HepG2 (cell line): ENCODE measurements around the gene ATP11A. TPM values are rescaled to one million over a fixed set of nuclear protein-coding genes. Genes with fewer than 3 reads are reported as not detected.
A peak's percentile ranks its signal among the peaks of the same experiment; 100 is the strongest.

ENCODE experiments used
- ARID5B ChIP-seq: IDR thresholded peaks from 2 replicates; pipeline ENCODE4 v1.4.0; 2020; ENCODE audit warnings: mild to moderate bottlenecking, missing genetic modification reagents
- ATF2 ChIP-seq: sonication (generic); formaldehyde crosslinking; IDR thresholded peaks from 2 replicates; pipeline ENCODE4 v1.4.0; 2020; ENCODE audit warnings: missing genetic modification reagents
- BCL6 ChIP-seq: IDR thresholded peaks from 2 replicates; pipeline ENCODE4 v1.6.1; 2016; ENCODE audit warnings: missing genetic modification reagents, missing compliant biosample characterization
- CERS6 ChIP-seq: sonication (generic); formaldehyde crosslinking; IDR thresholded peaks from 2 replicates; pipeline ENCODE4 v1.5.0; 2020; ENCODE audit warnings: missing genetic modification reagents
- DMAP1 ChIP-seq: IDR thresholded peaks from 2 replicates; pipeline ENCODE4 v1.6.1; 2016
- JUNB ChIP-seq: sonication (generic); formaldehyde crosslinking; IDR thresholded peaks from 2 replicates; pipeline ENCODE4 v1.8.0; 2022; ENCODE audit warnings: missing genetic modification reagents, mild to moderate bottlenecking, borderline replicate concordance
- KLF16 ChIP-seq, 2 experiments: sonication (generic) in 1 of 2; formaldehyde crosslinking in 1 of 2; IDR thresholded peaks; 2 replicates each; pipeline versions ENCODE4 v1.6.1 to v1.8.0; 2016 to 2023; ENCODE audit warnings: missing genetic modification reagents in 2 of 2, missing compliant biosample characterization in 1 of 2
- NBN ChIP-seq: fragments of 450-650 bp; conservative IDR thresholded peaks from 2 replicates; pipeline ENCODE4 v1.6.1; 2017
- NFATC3 ChIP-seq: sonication (generic); formaldehyde crosslinking; IDR thresholded peaks from 2 replicates; pipeline ENCODE4 v1.5.1; 2020; ENCODE audit warnings: mild to moderate bottlenecking, missing genetic modification reagents
- NKX3-1 ChIP-seq: sonication (generic); formaldehyde crosslinking; IDR thresholded peaks from 2 replicates; pipeline ENCODE4 v1.5.0; 2020; ENCODE audit warnings: missing genetic modification reagents
- POGZ ChIP-seq: sonication (generic); formaldehyde crosslinking; IDR thresholded peaks from 2 replicates; pipeline ENCODE4 v1.4.0; 2020; ENCODE audit warnings: mild to moderate bottlenecking, missing genetic modification reagents
- RCOR2 ChIP-seq: IDR thresholded peaks from 2 replicates; pipeline ENCODE4 v1.6.1; 2016; ENCODE audit warnings: missing biosample characterization, missing genetic modification reagents
- SETDB1 ChIP-seq: sonication (generic); formaldehyde crosslinking; IDR thresholded peaks from 2 replicates; pipeline ENCODE4 v1.5.1; 2020; ENCODE audit warnings: missing genetic modification reagents, mild to moderate bottlenecking, borderline replicate concordance
- SRSF4 ChIP-seq: fragments of 200-400 bp; formaldehyde crosslinking; IDR thresholded peaks from one replicate; pipeline ENCODE4 v1.6.1; 2018; ENCODE audit warnings: mild to moderate bottlenecking, low read depth, low read length, moderate library complexity; ENCODE audit not compliant: poor library complexity, severe bottlenecking
- ZEB1 ChIP-seq: IDR thresholded peaks from 2 replicates; pipeline ENCODE4 v1.6.1; 2012; ENCODE audit warnings: mild to moderate bottlenecking, low read depth, inconsistent platforms; ENCODE audit not compliant: insufficient replicate concordance
- ZFP90 ChIP-seq: sonication (generic); formaldehyde crosslinking; IDR thresholded peaks from 2 replicates; pipeline ENCODE4 v1.8.0; 2022; ENCODE audit warnings: missing genetic modification reagents, mild to moderate bottlenecking, inconsistent platforms, borderline replicate concordance
- ZNF136 ChIP-seq: sonication (generic); formaldehyde crosslinking; IDR thresholded peaks from 2 replicates; pipeline ENCODE4 v1.8.1; 2022; ENCODE audit warnings: low read depth, mild to moderate bottlenecking, moderate library complexity, missing genetic modification reagents
- ZNF292 ChIP-seq: sonication (generic); formaldehyde crosslinking; IDR thresholded peaks from 2 replicates; pipeline ENCODE4 v1.8.1; 2022; ENCODE audit warnings: mild to moderate bottlenecking, low read depth, missing genetic modification reagents, borderline replicate concordance
- ZNF44 ChIP-seq: sonication (generic); formaldehyde crosslinking; IDR thresholded peaks from 2 replicates; pipeline ENCODE4 v1.5.1; 2020; ENCODE audit warnings: mild to moderate bottlenecking, missing genetic modification reagents
- ZNF691 ChIP-seq: sonication (generic); formaldehyde crosslinking; IDR thresholded peaks from 2 replicates; pipeline ENCODE4 v1.4.0; 2020; ENCODE audit warnings: missing genetic modification reagents, low read depth, mild to moderate bottlenecking, borderline replicate concordance
- ZNF724P ChIP-seq: sonication (generic); formaldehyde crosslinking; IDR thresholded peaks from 2 replicates; pipeline ENCODE4 v1.8.0; 2022; ENCODE audit warnings: missing genetic modification reagents, borderline replicate concordance
- ZNF788 ChIP-seq: sonication (generic); formaldehyde crosslinking; IDR thresholded peaks from 2 replicates; pipeline ENCODE4 v1.5.0; 2020; ENCODE audit warnings: mild to moderate bottlenecking, missing genetic modification reagents, borderline replicate concordance
- polyA plus RNA-seq, 8 experiments: library from polyadenylated mRNA; depleted of rRNA in 3 of 8; stranded (reverse) in 7 of 8; unstranded in 1 of 8; fragments of >200 nt; fragmentation: Illumina TruSeq in 4 of 8; extraction: Trizol in 4 of 8; gene quantifications; 2 replicates each; pipeline versions ENCODE4 v1.2.1 to v1.2.3, GENCODE V29; 2011 to 2016; ENCODE audit warnings: low read depth in 4 of 8, missing spikeins in 1 of 8, mixed read lengths in 1 of 8; ENCODE audit not compliant: insufficient read depth in 1 of 8
- total RNA-seq, 5 experiments: library from RNA; depleted of rRNA; stranded (reverse); fragments of >200 nt; fragmentation: Illumina TruSeq; extraction: Trizol; gene quantifications; 2 replicates each; pipeline ENCODE4 v1.2.3, GENCODE V29; 2016; ENCODE audit warnings: low read depth in 1 of 5

Gene ATP11A
- total and polyA plus RNA-seq, 2 of the 13 experiments (the other 11 are each of a cell fraction or from before 2014, with no cell fraction given), result 18.4 to 20.1 TPM

GRCh38 chr13:112928972-112929782, 239.3 kb downstream of the ATP11A start (continued):
- TF ChIP-seq ZNF788 (CRISPR knock-in tag) (no peak), ZNF292 (CRISPR knock-in tag) (peak; percentile 95), ZEB1 (peak; percentile 70), ATF2 (no peak), ZNF724P (no peak), POGZ (CRISPR knock-in tag) (peak; percentile 9; the same call in 1 of the 2 replicates), CERS6 (CRISPR knock-in tag) (no peak), NBN (no peak), SETDB1 (no peak), ZNF44 (CRISPR knock-in tag) (0 out of 2 replicates have a peak, but pooled peaks have one; percentile 29), RCOR2 (CRISPR knock-in tag) (no peak), SRSF4 (no peak), BCL6 (CRISPR knock-in tag) (0 out of 2 replicates have a peak, but pooled peaks have one; percentile 17), DMAP1 (CRISPR knock-in tag) (peak; percentile 39; the same call in 1 of the 2 replicates), JUNB (CRISPR knock-in tag) (no peak), ZNF691 (peak; percentile 86), ARID5B (CRISPR knock-in tag) (peak; percentile 74), NFATC3 (CRISPR knock-in tag) (no peak), NKX3-1 (CRISPR knock-in tag) (no peak), ZFP90 (no peak), KLF16 (CRISPR knock-in tag; IDR thresholded peaks at IDR 0.05) (no peak; a peak in 1 of 4 replicates), ZNF136 (CRISPR knock-in tag) (no peak)
